Keratinocyte (primary cell): ENCODE results near the gene HTD2.

Experiments
- EZH2 ChIP-seq: IDR thresholded peaks from one replicate; pipeline ENCODE4 v1.6.1; 2012; ENCODE audit warnings: inconsistent platforms, mild to moderate bottlenecking, low read length, moderate library complexity
- TF ChIP-seq, protein P1 (sequence below), 3 experiments: IDR thresholded peaks in 1 of 3; conservative IDR thresholded peaks in 1 of 3; optimal IDR thresholded peaks in 1 of 3; 2 replicates in 2 of 3; 3 replicates in 1 of 3; pipeline versions ENCODE3 to v1.5.1; 2011; ENCODE audit warnings: low read length in 3 of 3, mild to moderate bottlenecking in 3 of 3, moderate library complexity in 2 of 3, control low read depth in 1 of 3, inconsistent platforms in 1 of 3; ENCODE audit not compliant: insufficient read depth in 2 of 3; ENCODE audit errors: extremely low read depth in 1 of 3

DNA sequence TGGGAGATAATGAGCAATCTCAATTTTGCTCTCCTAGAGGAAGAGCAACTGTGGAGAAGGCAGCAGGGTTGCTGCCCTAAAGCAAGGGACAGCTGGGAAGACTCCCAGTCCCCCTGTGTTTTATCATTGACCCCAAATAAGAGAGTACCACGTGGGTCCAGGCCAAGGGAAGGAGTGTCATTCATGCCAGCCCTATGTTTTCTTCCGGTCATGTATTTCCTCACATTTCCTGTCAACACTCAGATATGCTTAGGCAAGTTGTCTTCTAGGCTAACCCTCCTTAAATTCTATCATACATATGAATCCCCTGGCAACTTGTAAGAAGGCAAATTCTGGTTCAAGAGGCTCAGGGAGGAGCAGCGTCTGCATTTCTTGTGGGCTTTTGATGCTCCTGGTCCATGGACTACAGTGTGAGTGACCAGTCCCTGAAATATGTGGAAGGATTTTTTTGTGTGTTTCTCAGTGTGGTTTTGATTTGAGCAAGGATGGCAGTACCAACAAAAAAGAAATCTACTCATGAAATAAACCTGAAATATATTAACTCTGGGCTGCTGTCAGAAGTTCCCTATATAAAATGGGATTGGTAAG is 32.2 kb upstream of the HTD2 start:
- TF ChIP-seq, protein P1, sequence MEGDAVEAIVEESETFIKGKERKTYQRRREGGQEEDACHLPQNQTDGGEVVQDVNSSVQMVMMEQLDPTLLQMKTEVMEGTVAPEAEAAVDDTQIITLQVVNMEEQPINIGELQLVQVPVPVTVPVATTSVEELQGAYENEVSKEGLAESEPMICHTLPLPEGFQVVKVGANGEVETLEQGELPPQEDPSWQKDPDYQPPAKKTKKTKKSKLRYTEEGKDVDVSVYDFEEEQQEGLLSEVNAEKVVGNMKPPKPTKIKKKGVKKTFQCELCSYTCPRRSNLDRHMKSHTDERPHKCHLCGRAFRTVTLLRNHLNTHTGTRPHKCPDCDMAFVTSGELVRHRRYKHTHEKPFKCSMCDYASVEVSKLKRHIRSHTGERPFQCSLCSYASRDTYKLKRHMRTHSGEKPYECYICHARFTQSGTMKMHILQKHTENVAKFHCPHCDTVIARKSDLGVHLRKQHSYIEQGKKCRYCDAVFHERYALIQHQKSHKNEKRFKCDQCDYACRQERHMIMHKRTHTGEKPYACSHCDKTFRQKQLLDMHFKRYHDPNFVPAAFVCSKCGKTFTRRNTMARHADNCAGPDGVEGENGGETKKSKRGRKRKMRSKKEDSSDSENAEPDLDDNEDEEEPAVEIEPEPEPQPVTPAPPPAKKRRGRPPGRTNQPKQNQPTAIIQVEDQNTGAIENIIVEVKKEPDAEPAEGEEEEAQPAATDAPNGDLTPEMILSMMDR (optimal IDR thresholded peaks at IDR 0.05 in 1 of 3, IDR thresholded peaks at IDR 0.05 in 1 of 3, conservative IDR thresholded peaks at IDR 0.05 in 1 of 3; ENCODE audit: extremely low read depth in 1 of 3, insufficient read depth in 2 of 3, low read length in 3 of 3): no peak
- no peak for TF ChIP-seq EZH2
